DOHH2 (cell line): Measurements from ENCODE around the gene CRACR2A.

Experiments used
- H3F3A ChIP-seq: fragments of 200-600 bp; sonication (generic), shearing (Covaris generic); 2 replicates; pipeline ENCODE4 v1.6.0; 2016; ENCODE audit warnings: antibody characterized with exemption, mild to moderate bottlenecking; ENCODE audit not compliant: control insufficient read depth, insufficient read depth
- H3K27ac ChIP-seq: fragments of 200-600 bp; sonication (generic); 2 replicates; pipeline ENCODE4 v1.5.1; 2014; ENCODE audit warnings: low read depth, mild to moderate bottlenecking, low read length, moderate library complexity
- H3K27me3 ChIP-seq: fragments of 200-600 bp; sonication (generic); 2 replicates; pipeline ENCODE4 v1.6.1; 2014; ENCODE audit warnings: mild to moderate bottlenecking, low read length, mixed read lengths; ENCODE audit not compliant: control insufficient read depth
- H3K36me3 ChIP-seq: fragments of 200-600 bp; sonication (generic); 2 replicates; pipeline ENCODE4 v1.6.1; 2014; ENCODE audit warnings: mild to moderate bottlenecking, low read length, moderate library complexity, mixed read lengths; ENCODE audit not compliant: control insufficient read depth
- H3K4me1 ChIP-seq: fragments of 200-600 bp; sonication (generic); 2 replicates; pipeline ENCODE4 v1.6.1; 2014; ENCODE audit warnings: mild to moderate bottlenecking, low read length, mixed read lengths; ENCODE audit not compliant: control insufficient read depth
- H3K4me2 ChIP-seq: fragments of 200-600 bp; sonication (generic); 2 replicates; pipeline ENCODE4 v1.6.0; 2014; ENCODE audit warnings: mild to moderate bottlenecking, low read length, moderate library complexity
- H3K4me3 ChIP-seq: fragments of 200-600 bp; sonication (generic); 2 replicates; pipeline ENCODE4 v1.5.1; 2014; ENCODE audit warnings: mild to moderate bottlenecking, low read length, mixed read lengths
- H3K79me2 ChIP-seq: fragments of 200-600 bp; sonication (generic); 2 replicates; pipeline ENCODE4 v1.6.1; 2014; ENCODE audit warnings: mild to moderate bottlenecking, low read length, mixed read lengths; ENCODE audit not compliant: control insufficient read depth
- H3K9me2 ChIP-seq: fragments of 200-600 bp; sonication (generic); replicated peaks from 2 replicates; pipeline ENCODE4 v1.6.1; 2014; ENCODE audit warnings: mild to moderate bottlenecking, low read length, mixed read lengths; ENCODE audit not compliant: control insufficient read depth
- H3K9me3 ChIP-seq: fragments of 200-600 bp; sonication (generic); 2 replicates; pipeline ENCODE4 v1.6.1; 2014; ENCODE audit warnings: antibody characterized with exemption, low read length, mixed read lengths; ENCODE audit not compliant: control insufficient read depth, insufficient read depth
- H4K20me1 ChIP-seq: fragments of 200-600 bp; sonication (generic); 2 replicates; pipeline ENCODE4 v1.6.0; 2014; ENCODE audit warnings: low read depth, mild to moderate bottlenecking, antibody characterized with exemption, low read length, moderate library complexity; ENCODE audit not compliant: control insufficient read depth, insufficient read depth
- EZH2phosphoT487 ChIP-seq: fragments of 200-600 bp; sonication (generic); IDR thresholded peaks from 2 replicates; pipeline ENCODE4 v1.6.1; 2017; ENCODE audit warnings: borderline replicate concordance, mild to moderate bottlenecking, antibody characterized with exemption, low read length, moderate library complexity, mixed read lengths
- TF ChIP-seq, protein P1 (sequence below): fragments of 200-600 bp; sonication (generic); IDR thresholded peaks from one replicate; pipeline ENCODE4 v1.5.1; 2014; ENCODE audit warnings: antibody characterized with exemption, mild to moderate bottlenecking, low read depth, low read length; ENCODE audit not compliant: poor library complexity, severe bottlenecking

CRACR2A gene

DNA sequence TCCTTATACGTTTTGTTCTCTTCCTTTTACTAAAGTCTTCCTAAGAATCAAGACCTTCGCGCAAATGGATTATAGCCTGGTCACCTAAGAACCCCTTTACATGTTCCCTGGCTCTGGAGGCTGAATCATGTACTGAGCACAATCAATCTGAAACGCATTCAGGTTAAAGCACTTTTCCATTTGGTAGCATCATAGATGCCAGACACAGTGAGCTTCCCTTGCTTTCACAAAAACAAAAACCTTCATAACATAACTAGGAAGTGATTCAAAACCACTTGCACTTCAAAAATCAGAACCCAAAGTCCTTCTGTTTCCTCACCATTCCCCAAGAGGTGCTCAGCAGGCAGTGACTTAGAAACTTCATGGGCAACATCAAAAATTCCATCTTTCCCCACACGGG lies 105.4 kb downstream of the CRACR2A start:
- H3K4me1 ChIP-seq = peaks cover 30% of the 10 kb centered on the region
- H3F3A ChIP-seq = no peaks in the 10 kb centered on the region
- H4K20me1 ChIP-seq = no peaks in the 10 kb centered on the region
- H3K36me3 ChIP-seq = peaks cover 23% of the 10 kb centered on the region
- no peak overlapping the region for H3K4me3 ChIP-seq
- H3K9me2 ChIP-seq = no peaks in the 10 kb centered on the region
- H3K27me3 ChIP-seq = no peaks in the 10 kb centered on the region
- H3K79me2 ChIP-seq = no peaks in the 10 kb centered on the region
- peak overlapping the region; percentile 44 for H3K27ac ChIP-seq
- no peaks in the 10 kb centered on the region for H3K9me3 ChIP-seq
- TF ChIP-seq, protein P1, sequence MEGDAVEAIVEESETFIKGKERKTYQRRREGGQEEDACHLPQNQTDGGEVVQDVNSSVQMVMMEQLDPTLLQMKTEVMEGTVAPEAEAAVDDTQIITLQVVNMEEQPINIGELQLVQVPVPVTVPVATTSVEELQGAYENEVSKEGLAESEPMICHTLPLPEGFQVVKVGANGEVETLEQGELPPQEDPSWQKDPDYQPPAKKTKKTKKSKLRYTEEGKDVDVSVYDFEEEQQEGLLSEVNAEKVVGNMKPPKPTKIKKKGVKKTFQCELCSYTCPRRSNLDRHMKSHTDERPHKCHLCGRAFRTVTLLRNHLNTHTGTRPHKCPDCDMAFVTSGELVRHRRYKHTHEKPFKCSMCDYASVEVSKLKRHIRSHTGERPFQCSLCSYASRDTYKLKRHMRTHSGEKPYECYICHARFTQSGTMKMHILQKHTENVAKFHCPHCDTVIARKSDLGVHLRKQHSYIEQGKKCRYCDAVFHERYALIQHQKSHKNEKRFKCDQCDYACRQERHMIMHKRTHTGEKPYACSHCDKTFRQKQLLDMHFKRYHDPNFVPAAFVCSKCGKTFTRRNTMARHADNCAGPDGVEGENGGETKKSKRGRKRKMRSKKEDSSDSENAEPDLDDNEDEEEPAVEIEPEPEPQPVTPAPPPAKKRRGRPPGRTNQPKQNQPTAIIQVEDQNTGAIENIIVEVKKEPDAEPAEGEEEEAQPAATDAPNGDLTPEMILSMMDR = no peak
- no peak for TF ChIP-seq EZH2phosphoT487
- H3K4me2 ChIP-seq = peak overlapping the region; percentile 43; the same call in 1 of the 2 replicates

DNA sequence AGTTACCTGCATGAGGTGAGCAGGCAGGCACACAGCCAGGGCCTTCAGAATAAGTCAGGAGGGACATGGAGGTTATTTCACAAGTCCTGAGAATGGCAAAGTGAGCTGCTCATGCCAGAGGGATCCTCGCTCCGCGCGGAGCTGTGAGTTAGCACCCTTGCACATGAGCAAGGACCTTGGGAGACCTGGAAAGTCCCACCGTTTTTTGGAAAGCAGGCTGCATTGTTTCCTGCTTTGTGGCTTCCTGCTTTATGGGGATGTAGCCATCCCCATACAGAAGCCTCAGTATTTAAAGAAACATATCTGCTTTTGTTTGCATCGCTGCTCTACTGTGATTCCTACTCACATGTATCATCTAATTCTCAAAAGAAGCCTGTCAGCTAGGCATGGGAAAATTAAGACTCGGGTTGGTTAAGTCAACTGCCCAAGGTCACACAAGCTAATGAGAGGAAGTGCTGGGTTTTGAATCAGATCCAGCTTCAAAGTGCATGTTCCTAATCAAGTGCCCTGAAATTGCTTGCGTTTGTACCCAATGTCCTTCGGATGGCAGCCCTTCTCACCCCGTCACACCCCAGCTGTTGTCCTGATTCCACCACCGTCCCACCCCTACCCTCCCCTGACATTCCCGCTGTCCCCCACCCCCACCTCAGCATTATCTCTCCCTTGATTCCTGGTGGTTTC lies 106.2 kb downstream of the CRACR2A start:
- no peaks in the 10 kb centered on the region for H3F3A ChIP-seq
- peaks cover 30% of the 10 kb centered on the region for H3K4me1 ChIP-seq
- H3K9me3 ChIP-seq = no peaks in the 10 kb centered on the region
- no peaks in the 10 kb centered on the region for H3K79me2 ChIP-seq
- H3K36me3 ChIP-seq = peaks cover 18% of the 10 kb centered on the region
- no peaks in the 10 kb centered on the region for H4K20me1 ChIP-seq
- no peaks in the 10 kb centered on the region for H3K9me2 ChIP-seq
- H3K27ac ChIP-seq = peak overlapping the region; percentile 44
- TF ChIP-seq, protein P1 = no peak
- TF ChIP-seq EZH2phosphoT487 = no peak
- H3K27me3 ChIP-seq = no peaks in the 10 kb centered on the region
- H3K4me3 ChIP-seq = peak overlapping the region; percentile 18; the same call in 1 of the 2 replicates
- peak overlapping the region; percentile 43 for H3K4me2 ChIP-seq

DNA sequence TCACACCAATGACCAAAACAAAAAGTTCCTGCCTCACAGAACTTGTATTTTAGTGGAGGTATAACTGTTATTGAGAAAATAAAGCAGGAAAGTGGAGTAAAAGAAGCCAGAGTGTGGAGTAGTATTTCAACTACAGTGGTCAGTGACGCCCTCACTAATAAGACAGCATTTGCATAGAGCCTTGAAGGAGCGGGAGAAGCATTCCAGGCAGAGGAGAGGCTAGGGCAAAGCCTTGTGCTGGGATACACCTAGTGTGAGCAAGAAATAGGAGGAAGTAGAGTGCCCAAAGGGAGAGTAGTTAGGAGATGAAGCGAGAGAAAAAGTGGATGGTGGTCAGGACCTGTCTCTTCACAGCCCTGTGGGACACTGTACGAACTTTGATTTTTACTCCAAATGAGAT lies 107.8 kb downstream of the CRACR2A start:
- no peaks in the 10 kb centered on the region for H4K20me1 ChIP-seq
- no peaks in the 10 kb centered on the region for H3K79me2 ChIP-seq
- H3K9me2 ChIP-seq = no peaks in the 10 kb centered on the region
- peaks cover 29% of the 10 kb centered on the region for H3K4me1 ChIP-seq
- no peak overlapping the region for H3K4me3 ChIP-seq
- no peak overlapping the region for H3K27ac ChIP-seq
- no peaks in the 10 kb centered on the region for H3K9me3 ChIP-seq
- no peaks in the 10 kb centered on the region for H3F3A ChIP-seq
- H3K36me3 ChIP-seq = peaks cover 18% of the 10 kb centered on the region
- no peak for TF ChIP-seq EZH2phosphoT487
- TF ChIP-seq, protein P1 = no peak
- no peaks in the 10 kb centered on the region for H3K27me3 ChIP-seq
- no peak overlapping the region for H3K4me2 ChIP-seq
